Subcutaneous adipose tissue (tissue), 4 donors: ENCODE data around the gene ZNF280B. TPM values are rescaled to one million over a fixed set of nuclear protein-coding genes. Genes with fewer than 3 reads are reported as not detected.

Experiments
- CTCF ChIP-seq: fragments of 450-650 bp; IDR thresholded peaks from one replicate; pipeline ENCODE4 v1.5.1; 2016; ENCODE audit warnings: low read depth, mild to moderate bottlenecking, control low read depth, antibody characterized with exemption, moderate library complexity
- total RNA-seq, 4 donors: library from RNA; depleted of rRNA; stranded (reverse); fragments of >200 nt; gene quantifications; one replicate each; pipeline ENCODE4 v1.1.0, GENCODE V29; 2016

ZNF280B gene
- total RNA-seq, 4 donors from 2014 or later: 0.49 to 0.68 TPM; not detected in 2

- no peak for TF ChIP-seq CTCF
These were observed 48.5 kb downstream of the ZNF280B start for GRCh38 chr22:22460060-22460459.

GRCh38 chr22:22458896-22459588, 49.5 kb downstream of the ZNF280B start:
- no peak for TF ChIP-seq CTCF

- no peak for TF ChIP-seq CTCF
These were observed 50.2 kb downstream of the ZNF280B start for GRCh38 chr22:22458387-22458786.

- no peak for TF ChIP-seq CTCF
These were observed 53.5 kb downstream of the ZNF280B start for GRCh38 chr22:22454997-22455396.

- TF ChIP-seq CTCF: no peak
These were observed 55.4 kb downstream of the ZNF280B start for GRCh38 chr22:22452996-22453686.

GRCh38 chr22:22452211-22452610, 56.3 kb downstream of the ZNF280B start:
- no peak for TF ChIP-seq CTCF

GRCh38 chr22:22450343-22450839, 58.2 kb downstream of the ZNF280B start:
- no peak for TF ChIP-seq CTCF
